GM23338 (cell line): ENCODE data around the gene DIP2C.

ENCODE experiments used
- CREB1 ChIP-seq: fragments of 250-450 bp; sonication (Bioruptor Pico); IDR thresholded peaks from 2 replicates; pipeline ENCODE4 v1.5.0; 2020; ENCODE audit warnings: low read depth, mild to moderate bottlenecking, moderate library complexity
- EZH2 ChIP-seq: fragments of 200-600 bp; sonication (generic); IDR thresholded peaks from one replicate; pipeline ENCODE4 v1.8.0; 2017; ENCODE audit warnings: antibody characterized with exemption, mild to moderate bottlenecking, low read depth; ENCODE audit not compliant: unreplicated experiment
- EZH2phosphoT487 ChIP-seq: fragments of 200-600 bp; sonication (generic); IDR thresholded peaks from one replicate; pipeline ENCODE4 v1.8.1; 2018; ENCODE audit warnings: antibody characterized with exemption; ENCODE audit not compliant: unreplicated experiment
- JUNB ChIP-seq: IDR thresholded peaks from one replicate; pipeline ENCODE4 v1.6.1; 2016; ENCODE audit warnings: antibody characterized with exemption; ENCODE audit not compliant: unreplicated experiment
- NANOG ChIP-seq: IDR thresholded peaks from 2 replicates; pipeline ENCODE4 v1.6.1; 2016; ENCODE audit warnings: antibody characterized with exemption, borderline replicate concordance
- POLR2AphosphoS5 ChIP-seq: IDR thresholded peaks from 2 replicates; pipeline ENCODE4 v1.6.1; 2016; ENCODE audit warnings: antibody characterized with exemption, low read depth
- STAT1 ChIP-seq: IDR thresholded peaks from one replicate; pipeline ENCODE4 v1.6.1; 2016; ENCODE audit warnings: antibody characterized with exemption; ENCODE audit not compliant: unreplicated experiment
- ZNF114 ChIP-seq: fragments of 250-450 bp; sonication (Bioruptor Pico); IDR thresholded peaks from 2 replicates; pipeline ENCODE4 v1.5.0; 2020; ENCODE audit warnings: mild to moderate bottlenecking, moderate library complexity
- ZNF331 ChIP-seq: fragments of 250-450 bp; sonication (Bioruptor Pico); IDR thresholded peaks from 2 replicates; pipeline ENCODE4 v1.5.0; 2020; ENCODE audit warnings: low read depth, mild to moderate bottlenecking, moderate library complexity
- TF ChIP-seq, protein P1 (sequence below), 2 experiments: fragments of 200-600 bp in 1 of 2; sonication (generic) in 1 of 2; conservative IDR thresholded peaks; 2 replicates each; pipeline versions ENCODE4 v1.5.1 to v1.6.1; 2016 to 2017; ENCODE audit warnings: antibody characterized with exemption in 2 of 2, low read depth in 2 of 2, mild to moderate bottlenecking in 2 of 2, moderate library complexity in 1 of 2
- TF ChIP-seq, protein P2 (sequence below): IDR thresholded peaks from one replicate; pipeline ENCODE4 v1.6.1; 2018; ENCODE audit warnings: antibody characterized with exemption; ENCODE audit not compliant: unreplicated experiment
- TF ChIP-seq, protein P3 (sequence below): IDR thresholded peaks from 2 replicates; pipeline ENCODE4 v1.6.1; 2016; ENCODE audit warnings: antibody characterized with exemption

DNA sequence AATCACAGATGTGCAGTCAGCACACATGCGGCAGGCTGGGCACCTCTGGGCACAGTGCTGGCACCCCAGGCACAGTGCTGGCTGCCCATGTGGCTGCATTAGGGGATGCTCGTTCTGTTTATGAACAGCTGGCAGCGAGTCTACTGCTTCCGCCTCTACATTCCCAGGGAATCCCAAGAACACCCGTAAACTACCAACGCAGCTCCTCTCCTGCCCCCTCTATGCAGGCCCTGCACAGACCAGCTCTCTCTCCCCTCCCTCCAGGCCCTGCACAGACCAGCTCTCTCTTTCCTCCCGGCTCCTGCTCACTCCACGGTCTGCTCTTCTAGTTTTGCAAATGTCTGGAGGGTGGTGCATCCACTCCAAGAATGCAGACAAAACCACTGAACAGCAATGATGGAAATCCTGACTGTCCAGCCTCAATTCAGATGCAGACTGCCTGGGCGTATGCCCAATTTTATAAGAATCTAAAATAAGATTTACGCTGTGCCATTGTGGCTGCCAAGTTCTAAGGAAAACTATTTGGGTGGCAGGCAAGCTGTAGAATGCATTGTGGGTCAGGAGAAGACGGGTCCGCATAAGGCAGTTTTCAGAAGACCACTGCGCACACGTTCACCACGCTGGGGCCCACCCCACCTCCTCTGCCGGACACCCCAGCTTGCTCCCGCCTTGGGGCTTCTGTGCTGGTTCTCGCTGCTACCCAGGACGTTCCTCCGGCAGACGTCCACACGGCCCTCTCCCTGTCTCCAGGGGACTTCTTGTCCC, 319.6 kb downstream of the DIP2C start:
- TF ChIP-seq ZNF331 (no peak), POLR2AphosphoS5 (no peak), NANOG (no peak), EZH2 (no peak), JUNB (no peak), CREB1 (CRISPR knock-in tag) (no peak), EZH2phosphoT487 (no peak), STAT1 (no peak), ZNF114 (CRISPR knock-in tag) (no peak)
- TF ChIP-seq, protein P1, sequence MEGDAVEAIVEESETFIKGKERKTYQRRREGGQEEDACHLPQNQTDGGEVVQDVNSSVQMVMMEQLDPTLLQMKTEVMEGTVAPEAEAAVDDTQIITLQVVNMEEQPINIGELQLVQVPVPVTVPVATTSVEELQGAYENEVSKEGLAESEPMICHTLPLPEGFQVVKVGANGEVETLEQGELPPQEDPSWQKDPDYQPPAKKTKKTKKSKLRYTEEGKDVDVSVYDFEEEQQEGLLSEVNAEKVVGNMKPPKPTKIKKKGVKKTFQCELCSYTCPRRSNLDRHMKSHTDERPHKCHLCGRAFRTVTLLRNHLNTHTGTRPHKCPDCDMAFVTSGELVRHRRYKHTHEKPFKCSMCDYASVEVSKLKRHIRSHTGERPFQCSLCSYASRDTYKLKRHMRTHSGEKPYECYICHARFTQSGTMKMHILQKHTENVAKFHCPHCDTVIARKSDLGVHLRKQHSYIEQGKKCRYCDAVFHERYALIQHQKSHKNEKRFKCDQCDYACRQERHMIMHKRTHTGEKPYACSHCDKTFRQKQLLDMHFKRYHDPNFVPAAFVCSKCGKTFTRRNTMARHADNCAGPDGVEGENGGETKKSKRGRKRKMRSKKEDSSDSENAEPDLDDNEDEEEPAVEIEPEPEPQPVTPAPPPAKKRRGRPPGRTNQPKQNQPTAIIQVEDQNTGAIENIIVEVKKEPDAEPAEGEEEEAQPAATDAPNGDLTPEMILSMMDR (conservative IDR thresholded peaks at IDR 0.05; ENCODE audit: low read depth in 2 of 2): no peak
- TF ChIP-seq, protein P2, sequence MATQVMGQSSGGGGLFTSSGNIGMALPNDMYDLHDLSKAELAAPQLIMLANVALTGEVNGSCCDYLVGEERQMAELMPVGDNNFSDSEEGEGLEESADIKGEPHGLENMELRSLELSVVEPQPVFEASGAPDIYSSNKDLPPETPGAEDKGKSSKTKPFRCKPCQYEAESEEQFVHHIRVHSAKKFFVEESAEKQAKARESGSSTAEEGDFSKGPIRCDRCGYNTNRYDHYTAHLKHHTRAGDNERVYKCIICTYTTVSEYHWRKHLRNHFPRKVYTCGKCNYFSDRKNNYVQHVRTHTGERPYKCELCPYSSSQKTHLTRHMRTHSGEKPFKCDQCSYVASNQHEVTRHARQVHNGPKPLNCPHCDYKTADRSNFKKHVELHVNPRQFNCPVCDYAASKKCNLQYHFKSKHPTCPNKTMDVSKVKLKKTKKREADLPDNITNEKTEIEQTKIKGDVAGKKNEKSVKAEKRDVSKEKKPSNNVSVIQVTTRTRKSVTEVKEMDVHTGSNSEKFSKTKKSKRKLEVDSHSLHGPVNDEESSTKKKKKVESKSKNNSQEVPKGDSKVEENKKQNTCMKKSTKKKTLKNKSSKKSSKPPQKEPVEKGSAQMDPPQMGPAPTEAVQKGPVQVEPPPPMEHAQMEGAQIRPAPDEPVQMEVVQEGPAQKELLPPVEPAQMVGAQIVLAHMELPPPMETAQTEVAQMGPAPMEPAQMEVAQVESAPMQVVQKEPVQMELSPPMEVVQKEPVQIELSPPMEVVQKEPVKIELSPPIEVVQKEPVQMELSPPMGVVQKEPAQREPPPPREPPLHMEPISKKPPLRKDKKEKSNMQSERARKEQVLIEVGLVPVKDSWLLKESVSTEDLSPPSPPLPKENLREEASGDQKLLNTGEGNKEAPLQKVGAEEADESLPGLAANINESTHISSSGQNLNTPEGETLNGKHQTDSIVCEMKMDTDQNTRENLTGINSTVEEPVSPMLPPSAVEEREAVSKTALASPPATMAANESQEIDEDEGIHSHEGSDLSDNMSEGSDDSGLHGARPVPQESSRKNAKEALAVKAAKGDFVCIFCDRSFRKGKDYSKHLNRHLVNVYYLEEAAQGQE: no peak
- TF ChIP-seq, protein P3, sequence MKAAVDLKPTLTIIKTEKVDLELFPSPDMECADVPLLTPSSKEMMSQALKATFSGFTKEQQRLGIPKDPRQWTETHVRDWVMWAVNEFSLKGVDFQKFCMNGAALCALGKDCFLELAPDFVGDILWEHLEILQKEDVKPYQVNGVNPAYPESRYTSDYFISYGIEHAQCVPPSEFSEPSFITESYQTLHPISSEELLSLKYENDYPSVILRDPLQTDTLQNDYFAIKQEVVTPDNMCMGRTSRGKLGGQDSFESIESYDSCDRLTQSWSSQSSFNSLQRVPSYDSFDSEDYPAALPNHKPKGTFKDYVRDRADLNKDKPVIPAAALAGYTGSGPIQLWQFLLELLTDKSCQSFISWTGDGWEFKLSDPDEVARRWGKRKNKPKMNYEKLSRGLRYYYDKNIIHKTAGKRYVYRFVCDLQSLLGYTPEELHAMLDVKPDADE: no peak
